DND-41 (cell line): ENCODE data around the gene CTNND1.

Experiments
- CTCF ChIP-seq: IDR thresholded peaks from 2 replicates; pipeline ENCODE4 v1.5.1; 2012; ENCODE audit warnings: borderline replicate concordance, low read length, moderate library complexity, mild to moderate bottlenecking; ENCODE audit not compliant: poor library complexity, severe bottlenecking; ENCODE audit errors: extremely low read depth
- EZH2 ChIP-seq: IDR thresholded peaks from 3 replicates; pipeline ENCODE4 v1.6.1; 2012; ENCODE audit warnings: borderline replicate concordance, low read depth, mild to moderate bottlenecking, moderate library complexity, low read length, inconsistent platforms; ENCODE audit not compliant: severe bottlenecking

- no peak for TF ChIP-seq CTCF
- TF ChIP-seq EZH2, result no peak
Observed at GRCh38 chr11:57713835-57714234, 47.8 kb upstream of the CTNND1 start.
